Sigmoid colon (tissue), 3 donors: Measurements from ENCODE around the gene TRPM2.

Source experiments
- CTCF ChIP-seq, 4 experiments: fragments of 450-650 bp in 3 of 4; fragments of 200-600 bp in 1 of 4; IDR thresholded peaks; one replicate each; pipeline ENCODE4 v1.5.1; 2016 to 2019; ENCODE audit warnings: antibody characterized with exemption in 4 of 4, mild to moderate bottlenecking in 3 of 4, moderate library complexity in 2 of 4
- POLR2A ChIP-seq, 2 donors: fragments of 450-650 bp; IDR thresholded peaks; one replicate each; pipeline ENCODE4 v1.6.1; 2016; ENCODE audit warnings: antibody characterized with exemption in 2 of 2, mild to moderate bottlenecking in 2 of 2, moderate library complexity in 2 of 2

- TF ChIP-seq CTCF (IDR thresholded peaks at IDR 0.05) (no peak), POLR2A (IDR thresholded peaks at IDR 0.05) (no peak)
Observed at GRCh38 chr21:44324106-44324853, 29.1 kb upstream of the TRPM2 start.
